ENCODE results near the gene PPFIA2.

The PPFIA2 gene

GRCh38 chr12:81365284-81365683, 393.9 kb downstream of the PPFIA2 start:
- no peak for FAIRE-seq
- DNase-seq (ENCODE audit: insufficient read length, low spot score): no peak

- FAIRE-seq: no peak
- DNase-seq (ENCODE audit: insufficient read length, low spot score): no peak
Observed at GRCh38 chr12:81360916-81361315, 398.2 kb downstream of the PPFIA2 start.

GRCh38 chr12:81359736-81360135, 399.4 kb downstream of the PPFIA2 start:
- no peak for FAIRE-seq
- no peak for DNase-seq (ENCODE audit: insufficient read length, low spot score)

GRCh38 chr12:81354327-81354932, 404.7 kb downstream of the PPFIA2 start:
- DNase-seq (ENCODE audit: insufficient read length, low spot score) (no peak), FAIRE-seq (no peak)

- FAIRE-seq: no peak
- no peak for DNase-seq (ENCODE audit: insufficient read length, low spot score)
Observed at GRCh38 chr12:81350309-81350708, 408.8 kb downstream of the PPFIA2 start.

- FAIRE-seq (no peak), DNase-seq (ENCODE audit: insufficient read length, low spot score) (no peak)
Observed at GRCh38 chr12:81347404-81347803, 411.7 kb downstream of the PPFIA2 start.

- DNase-seq (ENCODE audit: insufficient read length, low spot score): no peak
- FAIRE-seq: no peak
Observed at GRCh38 chr12:81340910-81341309, 418.2 kb downstream of the PPFIA2 start.

- FAIRE-seq (no peak), DNase-seq (ENCODE audit: insufficient read length, low spot score) (no peak)
Observed at GRCh38 chr12:81339071-81339470, 420.1 kb downstream of the PPFIA2 start.

GRCh38 chr12:81337886-81338285, 421.3 kb downstream of the PPFIA2 start:
- DNase-seq (ENCODE audit: insufficient read length, low spot score) (no peak), FAIRE-seq (no peak)

- no peak for FAIRE-seq
Observed at GRCh38 chr12:81333812-81334211, 425.3 kb downstream of the PPFIA2 start.

GRCh38 chr12:81332054-81332453, 427.1 kb downstream of the PPFIA2 start:
- DNase-seq (ENCODE audit: insufficient read length, low spot score) (no peak), FAIRE-seq (no peak)

More at GRCh38 chr12:81333812-81334211, 425.3 kb downstream of the PPFIA2 start:
- DNase-seq (ENCODE audit: insufficient read length, low spot score): no peak

GRCh38 chr12:81330480-81330879, 428.7 kb downstream of the PPFIA2 start:
- FAIRE-seq (no peak), DNase-seq (ENCODE audit: insufficient read length, low spot score) (no peak)

GRCh38 chr12:81329085-81329484, 430.1 kb downstream of the PPFIA2 start:
- FAIRE-seq (no peak), DNase-seq (ENCODE audit: insufficient read length, low spot score) (no peak)

- DNase-seq (ENCODE audit: insufficient read length, low spot score) (no peak), FAIRE-seq (no peak)
Observed at GRCh38 chr12:81327425-81327824, 431.7 kb downstream of the PPFIA2 start.

GRCh38 chr12:81325086-81325485, 434.1 kb downstream of the PPFIA2 start:
- FAIRE-seq: no peak
- DNase-seq (ENCODE audit: insufficient read length, low spot score): no peak

GRCh38 chr12:81314903-81315531, 444.1 kb downstream of the PPFIA2 start:
- DNase-seq (ENCODE audit: insufficient read length, low spot score) (no peak), FAIRE-seq (no peak)

- DNase-seq (ENCODE audit: insufficient read length, low spot score) (no peak), FAIRE-seq (no peak)
Observed at GRCh38 chr12:81303935-81304334, 455.2 kb downstream of the PPFIA2 start.

- FAIRE-seq (no peak), DNase-seq (ENCODE audit: insufficient read length, low spot score) (no peak)
Observed at GRCh38 chr12:81300454-81300853, 458.7 kb downstream of the PPFIA2 start.

- DNase-seq (ENCODE audit: insufficient read length, low spot score) (no peak), FAIRE-seq (no peak)
Observed at GRCh38 chr12:81297601-81298000, 461.5 kb downstream of the PPFIA2 start.

- FAIRE-seq: no peak
Observed at GRCh38 chr12:81296556-81297305, 462.4 kb downstream of the PPFIA2 start.

GRCh38 chr12:81295251-81295650, 463.9 kb downstream of the PPFIA2 start:
- FAIRE-seq (no peak), DNase-seq (ENCODE audit: insufficient read length, low spot score) (no peak)

More at GRCh38 chr12:81296556-81297305, 462.4 kb downstream of the PPFIA2 start:
- no peak for DNase-seq (ENCODE audit: insufficient read length, low spot score)

All from HTR-8/SVneo (cell line).